D721Med (cell line): Measurements from ENCODE around the gene FUT8.

ENCODE experiments used
- DNase-seq: peaks from one replicate; pipeline ENCODE4 v3.0.0; 2011; ENCODE audit warnings: low spot score; ENCODE audit not compliant: insufficient read length
- FAIRE-seq: peaks from 2 replicates; lab custom pipeline; 2011; peaks lifted over from hg19 to GRCh38; lab: Jason Lieb, UNC
- CTCF ChIP-seq: IDR thresholded peaks from 2 replicates; pipeline ENCODE4 v1.5.1; 2012; ENCODE audit warnings: mild to moderate bottlenecking, control low read depth; ENCODE audit not compliant: insufficient read depth; ENCODE audit errors: missing control alignments

The FUT8 gene

GRCh38 chr14:65769151-65769550 is 356.6 kb downstream of the FUT8 start:
- TF ChIP-seq CTCF, result no peak
- DNase-seq (no peak), FAIRE-seq (no peak)

- no peak for FAIRE-seq
- TF ChIP-seq CTCF, result no peak
- no peak for DNase-seq
Observed at GRCh38 chr14:65770681-65771080, 358.2 kb downstream of the FUT8 start.

- TF ChIP-seq CTCF, result no peak
- DNase-seq, result no peak
- FAIRE-seq, result no peak
Observed at GRCh38 chr14:65771271-65771670, 358.7 kb downstream of the FUT8 start.

GRCh38 chr14:65772466-65772865 is 359.9 kb downstream of the FUT8 start:
- no peak for TF ChIP-seq CTCF
- DNase-seq (no peak), FAIRE-seq (no peak)

- no peak for TF ChIP-seq CTCF
- FAIRE-seq (no peak), DNase-seq (no peak)
Observed at GRCh38 chr14:65772921-65773574, 360.5 kb downstream of the FUT8 start.

GRCh38 chr14:65774041-65774440 is 361.5 kb downstream of the FUT8 start:
- FAIRE-seq (no peak), DNase-seq (no peak)
- TF ChIP-seq CTCF, result no peak

- no peak for FAIRE-seq
- no peak for DNase-seq
- TF ChIP-seq CTCF, result no peak
Observed at GRCh38 chr14:65776193-65776852, 363.8 kb downstream of the FUT8 start.
